Adrenal gland (tissue), 5 donors: ENCODE data around the gene MRPS26.

Experiments
- POLR2A ChIP-seq, 2 donors: fragments of 450-650 bp; IDR thresholded peaks; one replicate each; pipeline ENCODE4 v1.6.1; 2017; ENCODE audit warnings: antibody characterized with exemption in 2 of 2, mild to moderate bottlenecking in 2 of 2, moderate library complexity in 1 of 2
- TF ChIP-seq, protein P1 (sequence below), 6 experiments: fragments of 450-650 bp in 4 of 6; fragments of 200-600 bp in 2 of 6; sonication (generic) in 1 of 6; IDR thresholded peaks; 1 replicate in 5 of 6; 2 replicates in 1 of 6; pipeline versions ENCODE4 v1.5.1 to v1.8.0; 2016 to 2021; ENCODE audit warnings: antibody characterized with exemption in 6 of 6, mild to moderate bottlenecking in 2 of 6, moderate library complexity in 1 of 6
- donor health status: DM: no; HTN: no; CAD: no.

GRCh38 chr20:3077618-3078134, 31.8 kb downstream of the MRPS26 start:
- TF ChIP-seq, protein P1, sequence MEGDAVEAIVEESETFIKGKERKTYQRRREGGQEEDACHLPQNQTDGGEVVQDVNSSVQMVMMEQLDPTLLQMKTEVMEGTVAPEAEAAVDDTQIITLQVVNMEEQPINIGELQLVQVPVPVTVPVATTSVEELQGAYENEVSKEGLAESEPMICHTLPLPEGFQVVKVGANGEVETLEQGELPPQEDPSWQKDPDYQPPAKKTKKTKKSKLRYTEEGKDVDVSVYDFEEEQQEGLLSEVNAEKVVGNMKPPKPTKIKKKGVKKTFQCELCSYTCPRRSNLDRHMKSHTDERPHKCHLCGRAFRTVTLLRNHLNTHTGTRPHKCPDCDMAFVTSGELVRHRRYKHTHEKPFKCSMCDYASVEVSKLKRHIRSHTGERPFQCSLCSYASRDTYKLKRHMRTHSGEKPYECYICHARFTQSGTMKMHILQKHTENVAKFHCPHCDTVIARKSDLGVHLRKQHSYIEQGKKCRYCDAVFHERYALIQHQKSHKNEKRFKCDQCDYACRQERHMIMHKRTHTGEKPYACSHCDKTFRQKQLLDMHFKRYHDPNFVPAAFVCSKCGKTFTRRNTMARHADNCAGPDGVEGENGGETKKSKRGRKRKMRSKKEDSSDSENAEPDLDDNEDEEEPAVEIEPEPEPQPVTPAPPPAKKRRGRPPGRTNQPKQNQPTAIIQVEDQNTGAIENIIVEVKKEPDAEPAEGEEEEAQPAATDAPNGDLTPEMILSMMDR (IDR thresholded peaks at IDR 0.05): no peak
- no peak for TF ChIP-seq POLR2A (IDR thresholded peaks at IDR 0.05)
